ENCODE results near the gene ZNF385B. TPM values are rescaled to one million over a fixed set of nuclear protein-coding genes. Genes with fewer than 3 reads are reported as not detected.

Gene ZNF385B
- total and polyA plus RNA-seq, 8 donors = 1.8 to 41.4 (median 3.5) TPM; not detected in 1

- Histone ChIP-seq H3K4me1 (peaks cover 0 to 4% (median 0%) of the 10 kb centered on the region in 4 donors), H3K27ac (no peak overlapping the region), H3K4me3 (no peak overlapping the region), H3K27me3 (no peaks in the 10 kb centered on the region), H3K36me3 (no peaks in the 10 kb centered on the region), H3K9me3 (no peaks in the 10 kb centered on the region)
- 82 to 86% (median 82%) methylated on average over 4 of the region's 4 CpGs for WGBS, 5 donors
- no peak for DNase-seq
- intact Hi-C loops (cut with DNase I; ENCODE audit: low total_unique reads) = no loop called here
- no peak for TF ChIP-seq CTCF (IDR thresholded peaks at IDR 0.05)
- no peak for TF ChIP-seq EP300 (IDR thresholded peaks at IDR 0.05)
- no peak for TF ChIP-seq POLR2AphosphoS5 (IDR thresholded peaks at IDR 0.05)
- no peak for TF ChIP-seq POLR2A (IDR thresholded peaks at IDR 0.05)
Observed at GRCh38 chr2:179550849-179551248, 310.6 kb downstream of the ZNF385B start.

- no peaks in the 10 kb centered on the region for H3K27me3 ChIP-seq
- H3K9me3 ChIP-seq = no peaks in the 10 kb centered on the region
- no peaks in the 10 kb centered on the region for H3K36me3 ChIP-seq
- intact Hi-C loops (cut with DNase I; ENCODE audit: low total_unique reads) = no loop called here
- no peak for DNase-seq
- H3K27ac ChIP-seq = no peak overlapping the region
- H3K4me3 ChIP-seq = no peak overlapping the region
- TF ChIP-seq POLR2AphosphoS5 (IDR thresholded peaks at IDR 0.05) (no peak), CTCF (IDR thresholded peaks at IDR 0.05) (no peak), POLR2A (IDR thresholded peaks at IDR 0.05) (no peak), EP300 (IDR thresholded peaks at IDR 0.05) (no peak)
- WGBS, 5 donors = 80 to 92% (median 88%) methylated on average over 1 of the region's 1 CpG
- peaks cover 0 to 4% (median 0%) of the 10 kb centered on the region in 4 donors for H3K4me1 ChIP-seq
Observed at GRCh38 chr2:179550214-179550613, 311.2 kb downstream of the ZNF385B start.

DNA sequence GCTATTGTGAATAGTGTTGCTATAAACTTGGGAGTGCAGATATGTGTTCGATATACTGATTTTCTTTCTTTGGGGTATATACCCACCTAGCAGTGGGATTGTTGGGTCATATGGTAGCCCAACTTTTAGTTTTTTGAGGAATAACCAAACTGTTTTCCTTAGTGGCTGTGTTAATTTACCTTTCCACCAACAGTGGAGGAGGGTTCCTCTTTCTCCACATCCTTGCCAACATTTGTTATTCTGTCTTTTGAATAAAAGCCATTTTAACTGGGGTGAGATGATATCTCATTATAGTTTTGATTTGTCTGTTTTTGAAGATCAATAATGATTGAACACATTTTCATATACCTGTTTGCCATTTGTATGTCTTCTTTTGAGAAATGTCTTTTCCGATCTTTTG, 314.8 kb downstream of the ZNF385B start:
- TF ChIP-seq POLR2AphosphoS5 (IDR thresholded peaks at IDR 0.05) (no peak), EP300 (IDR thresholded peaks at IDR 0.05) (no peak), CTCF (IDR thresholded peaks at IDR 0.05) (no peak), POLR2A (IDR thresholded peaks at IDR 0.05) (no peak)
- WGBS, 5 donors = 90 to 99% (median 97%) methylated on average over 2 of the region's 2 CpGs
- Histone ChIP-seq H3K4me3 (no peak overlapping the region), H3K9me3 (no peaks in the 10 kb centered on the region), H3K36me3 (no peaks in the 10 kb centered on the region), H3K27ac (no peak overlapping the region), H3K4me1 (peaks cover 0 to 4% (median 2%) of the 10 kb centered on the region in 4 donors), H3K27me3 (no peaks in the 10 kb centered on the region)
- intact Hi-C loops (cut with DNase I; ENCODE audit: low total_unique reads) = no loop called here
- no peak for DNase-seq

- Histone ChIP-seq H3K27ac (no peak overlapping the region), H3K4me1 (peaks cover 0 to 5% (median under 1%) of the 10 kb centered on the region in 4 donors), H3K4me3 (no peak overlapping the region), H3K27me3 (no peaks in the 10 kb centered on the region), H3K36me3 (no peaks in the 10 kb centered on the region), H3K9me3 (no peaks in the 10 kb centered on the region)
- TF ChIP-seq CTCF (IDR thresholded peaks at IDR 0.05) (no peak), POLR2AphosphoS5 (IDR thresholded peaks at IDR 0.05) (no peak), POLR2A (IDR thresholded peaks at IDR 0.05) (no peak), EP300 (IDR thresholded peaks at IDR 0.05) (no peak)
- no peak for DNase-seq
- WGBS, 5 donors = 63 to 89% (median 87%) methylated on average over 2 of the region's 2 CpGs
- intact Hi-C loops (cut with DNase I; ENCODE audit: low total_unique reads) = no loop called here
Observed at GRCh38 chr2:179545024-179545423, 316.4 kb downstream of the ZNF385B start.

Data from stomach (tissue), 9 donors.